HG02870 (cell line): ENCODE measurements around the gene AMIGO1.

Experiments used
- ATAC-seq: cut with Tn5 transposase; IDR thresholded peaks from one replicate; pipeline ENCODE4 v1.9.1; 2021; ENCODE audit warnings: mild to moderate bottlenecking, moderate library complexity; ENCODE audit not compliant: unreplicated experiment

The AMIGO1 gene

DNA sequence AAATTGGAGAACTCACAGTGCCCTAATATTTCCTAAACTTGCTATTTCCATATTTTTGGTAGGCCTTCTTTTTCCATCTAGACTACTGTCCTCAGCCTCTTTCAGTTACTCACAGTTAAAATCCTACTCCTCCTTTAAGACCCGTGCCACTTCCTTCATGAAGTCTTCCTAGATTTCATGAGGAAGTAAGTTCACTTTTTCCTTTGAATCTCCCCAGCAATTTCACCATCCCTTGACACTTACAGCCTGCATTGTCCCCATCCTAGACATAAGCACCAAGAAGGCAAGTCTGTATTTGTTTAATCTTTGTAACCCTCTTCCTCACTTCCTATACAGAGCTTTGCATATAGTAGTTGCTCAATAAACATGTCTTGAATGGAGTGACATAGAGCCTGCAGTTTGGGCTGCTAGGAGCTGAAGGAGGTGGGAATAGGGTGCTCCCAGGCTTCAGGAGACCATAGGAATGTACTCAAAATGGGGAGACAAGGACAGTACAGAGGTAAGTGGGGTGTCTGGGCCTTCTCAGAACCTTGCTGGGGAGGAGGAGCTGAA lies 24.9 kb upstream of the AMIGO1 start:
- ATAC-seq = no peak

DNA sequence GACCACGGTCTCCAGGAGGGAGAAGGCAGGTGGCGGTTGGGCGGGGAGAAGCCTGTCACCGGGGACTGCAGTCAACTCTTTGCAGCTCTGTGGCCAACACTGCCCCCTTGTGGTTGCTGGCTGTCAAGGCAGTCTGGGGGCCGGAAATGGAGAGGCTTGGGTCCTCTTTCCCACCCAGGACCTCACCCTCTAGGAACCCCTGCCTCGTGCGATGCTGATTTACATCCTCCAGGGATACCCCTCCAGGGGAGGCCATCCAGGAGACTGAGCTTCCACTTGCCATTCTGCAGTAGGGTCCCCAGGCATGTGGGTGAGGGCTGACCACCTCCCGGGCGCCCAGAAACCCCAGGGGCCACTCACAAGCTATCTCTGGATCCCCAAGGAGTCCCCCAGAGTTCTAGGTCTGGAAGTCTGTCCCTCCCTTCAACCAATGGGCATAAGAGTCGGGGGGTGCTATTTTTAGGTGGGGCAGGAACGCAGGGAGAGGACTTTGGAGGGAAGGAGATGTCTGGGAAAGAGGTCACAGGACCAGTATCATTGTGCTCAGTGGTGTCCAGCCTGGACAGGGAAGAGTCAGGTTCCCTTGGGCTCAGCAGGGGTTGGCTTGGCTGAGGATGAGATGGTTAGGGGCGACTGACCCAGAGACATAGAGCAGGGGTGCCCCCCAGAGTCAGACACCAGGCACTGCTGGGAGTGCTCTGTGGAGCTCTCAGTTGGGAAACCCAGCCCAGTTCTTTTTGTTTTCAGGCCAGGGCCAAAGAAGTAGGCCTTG lies 23.0 kb upstream of the AMIGO1 start:
- peak; percentile 68 for ATAC-seq

DNA sequence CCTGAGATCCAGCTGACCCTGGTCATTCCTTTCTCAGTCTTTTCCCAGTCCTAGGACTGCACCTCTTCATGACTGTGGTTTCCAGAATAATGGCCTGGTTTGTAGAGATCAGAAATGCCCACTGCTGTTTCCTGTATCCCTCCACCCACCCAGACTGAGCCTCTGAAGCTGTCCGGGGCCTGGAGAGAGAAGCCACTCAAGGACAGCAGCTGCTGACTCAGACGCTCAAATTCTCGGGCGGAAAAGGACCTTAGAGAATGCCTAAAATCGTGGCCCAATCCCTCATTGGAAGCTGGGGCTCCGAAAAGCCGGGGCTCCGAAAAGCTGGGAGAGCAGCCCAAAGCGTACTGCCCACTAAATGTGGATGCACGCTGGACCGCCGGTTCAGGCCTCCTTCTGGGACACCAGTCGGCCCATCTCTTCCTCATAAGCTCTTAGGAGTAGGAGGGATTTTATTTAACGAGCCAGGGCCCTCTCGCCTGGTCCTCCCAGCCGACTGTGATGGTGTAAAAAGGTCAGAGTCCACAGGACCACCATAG lies 22.4 kb upstream of the AMIGO1 start:
- no peak for ATAC-seq

DNA sequence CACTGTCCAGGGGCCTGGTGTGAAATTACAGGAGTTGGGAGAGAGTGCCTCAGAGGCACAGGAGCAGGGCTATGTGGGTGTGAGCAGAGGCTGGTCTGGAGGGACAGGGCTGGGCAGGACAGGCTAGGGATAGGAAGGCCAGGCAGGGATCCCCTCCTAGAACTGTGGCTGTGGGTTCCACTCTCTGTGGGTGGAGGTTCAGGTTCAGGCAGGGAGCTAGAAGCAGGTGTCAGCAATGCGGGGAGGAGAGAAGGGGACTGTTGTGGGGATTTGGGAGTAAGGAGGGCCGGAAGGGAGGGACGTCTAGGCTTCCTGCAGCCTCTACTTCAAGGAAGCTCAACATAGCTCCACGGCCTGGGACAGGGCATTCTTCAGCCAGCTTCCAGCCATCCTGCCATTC lies 21.9 kb upstream of the AMIGO1 start:
- ATAC-seq = no peak

DNA sequence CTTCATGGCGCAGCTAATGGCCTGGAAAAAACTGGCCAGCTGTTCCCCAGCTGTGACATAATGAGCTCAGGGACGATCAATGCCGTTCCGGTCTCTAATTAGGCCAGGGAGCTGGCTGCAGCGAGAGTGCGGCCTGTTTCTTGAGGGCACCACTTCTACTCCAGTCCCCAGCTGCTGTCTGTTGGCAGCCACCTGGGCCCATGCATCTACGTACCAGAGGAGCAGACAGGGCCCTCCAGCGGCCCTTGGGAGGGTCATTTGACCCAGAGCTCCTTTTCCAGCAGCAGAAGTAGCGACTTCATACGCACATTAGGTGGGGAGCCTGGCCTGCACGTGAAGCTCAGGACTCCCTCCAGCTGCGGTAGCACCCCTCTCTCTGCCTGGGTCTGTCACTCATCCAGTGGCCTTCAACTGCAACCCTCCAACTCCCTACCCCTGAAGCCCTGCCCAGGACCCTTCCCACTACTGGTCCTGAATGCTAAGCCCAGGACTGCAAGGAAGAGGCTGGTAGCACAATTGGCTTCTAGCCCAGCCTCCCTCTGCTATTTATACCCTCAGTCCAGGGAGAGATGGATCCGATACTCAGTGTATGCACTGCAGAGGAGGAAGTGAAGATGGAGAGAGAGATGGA lies 21.0 kb upstream of the AMIGO1 start:
- ATAC-seq = no peak

DNA sequence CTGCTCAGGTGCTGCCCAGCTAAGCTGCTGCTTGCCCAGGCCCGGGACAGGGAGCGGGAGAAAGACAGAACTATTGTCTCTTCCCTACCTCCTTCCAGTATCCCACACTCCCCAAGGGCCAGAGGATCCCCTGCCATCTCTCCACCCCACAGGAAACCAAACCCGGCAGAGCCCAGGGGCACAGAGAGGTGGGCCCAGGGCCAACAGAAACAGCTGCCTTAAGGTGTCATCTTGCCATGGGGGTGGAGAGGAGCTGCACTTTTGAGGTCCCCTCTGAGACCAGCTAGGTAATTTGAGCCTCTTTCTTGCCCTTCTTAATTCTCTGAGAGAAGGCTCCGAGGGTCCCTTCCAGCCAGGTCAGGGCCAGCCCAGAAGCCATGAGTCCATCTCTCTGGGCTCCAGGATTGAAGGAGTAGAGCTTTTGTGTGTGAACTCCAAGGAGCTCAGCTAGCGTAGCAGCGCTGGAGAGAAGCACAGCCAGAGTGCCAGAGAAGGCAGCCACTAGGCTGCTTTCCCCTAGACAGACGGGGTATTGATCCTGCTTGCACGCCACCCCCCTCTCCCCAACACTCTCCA lies 20.4 kb upstream of the AMIGO1 start:
- no peak for ATAC-seq

DNA sequence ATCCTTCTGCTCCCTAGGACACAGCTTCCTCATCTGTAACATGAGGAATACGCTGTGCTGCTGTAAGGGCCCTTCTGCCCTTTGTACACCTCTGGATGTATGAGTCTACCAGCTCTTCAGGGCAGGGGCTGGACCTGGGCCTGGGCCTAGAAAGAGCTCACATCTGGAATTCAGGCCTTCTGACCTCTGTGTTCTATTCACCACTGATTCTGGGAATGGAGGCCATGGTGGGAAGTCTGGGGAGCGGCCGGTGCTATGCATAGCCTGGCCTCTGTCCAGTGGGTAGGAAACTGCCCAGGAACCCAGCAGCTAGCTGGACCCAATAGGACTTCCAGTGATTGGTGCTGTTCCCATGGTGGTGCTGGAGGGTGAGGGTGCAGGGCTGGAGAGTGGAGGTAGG lies 19.2 kb upstream of the AMIGO1 start:
- ATAC-seq = no peak

DNA sequence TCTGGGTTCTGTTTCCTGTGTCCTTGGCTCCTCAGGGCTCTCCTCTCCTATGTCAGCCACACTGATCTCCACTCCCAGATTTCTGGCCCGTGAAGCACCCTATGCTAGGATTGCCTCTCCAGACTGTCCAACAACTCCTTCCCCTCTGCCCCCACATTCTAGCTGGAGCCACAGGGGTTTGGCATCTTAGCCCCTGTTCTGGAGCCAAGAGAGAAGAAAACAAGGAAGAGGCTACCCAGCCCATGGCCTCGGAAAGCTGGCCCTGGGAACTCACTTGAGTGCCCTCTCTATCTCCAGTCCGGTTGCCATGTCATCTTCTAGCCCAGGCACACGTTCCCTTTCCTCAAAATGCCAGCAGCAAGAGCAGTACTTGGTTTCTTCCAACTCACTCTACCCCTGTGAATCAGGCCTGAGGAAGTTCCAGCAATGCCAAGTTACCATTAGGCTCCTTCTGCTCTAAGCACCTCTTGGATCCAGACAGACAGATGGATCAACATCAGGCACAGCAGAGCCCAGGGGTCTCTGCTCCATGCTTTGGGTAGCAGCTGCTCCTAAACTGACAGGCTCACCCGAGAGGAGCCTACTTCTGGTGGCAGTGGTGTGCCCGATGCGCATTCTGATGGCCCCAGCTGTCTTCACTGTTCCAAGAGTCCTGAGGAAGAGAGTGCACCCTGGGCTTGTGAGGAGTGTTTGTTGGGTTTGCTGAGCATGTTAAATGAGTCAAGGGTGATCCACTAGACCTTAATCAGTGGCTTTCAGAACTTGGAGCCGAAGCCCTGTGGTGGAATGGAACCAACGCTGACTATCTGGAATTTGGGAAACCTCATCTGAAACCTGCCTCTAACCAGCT lies 18.5 kb upstream of the AMIGO1 start:
- no peak for ATAC-seq

DNA sequence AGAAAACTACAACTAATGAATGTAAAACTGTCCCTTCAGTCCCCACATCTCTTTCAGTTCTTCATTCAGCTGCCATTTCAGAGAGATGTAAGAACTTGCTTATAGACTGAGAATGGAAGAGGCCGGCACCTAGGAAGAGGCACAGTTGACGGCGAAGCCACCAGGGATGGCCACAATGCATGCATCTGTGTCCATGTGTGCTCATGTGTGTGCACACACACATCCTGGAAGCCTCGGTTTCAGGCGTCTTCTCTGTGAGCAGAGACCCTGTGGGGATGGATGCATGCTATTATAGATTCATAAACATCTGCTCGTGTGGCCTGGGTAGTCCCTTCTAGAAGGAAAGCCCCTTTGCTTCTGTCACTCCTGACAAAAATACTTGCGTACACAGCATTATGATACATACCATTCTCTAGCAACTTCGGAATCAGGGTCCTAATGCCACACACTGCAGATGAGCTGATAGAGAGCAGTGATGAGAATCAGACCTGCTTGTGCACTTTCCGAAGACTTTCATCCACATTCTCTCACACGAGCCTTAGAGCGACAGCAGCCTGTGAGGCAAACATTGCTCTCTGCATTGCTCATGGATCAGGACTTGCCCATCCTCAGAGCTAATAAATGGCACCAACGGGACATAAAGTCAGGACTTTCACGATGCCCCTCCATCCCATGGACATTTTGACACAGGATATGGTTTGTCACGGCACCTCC lies 17.7 kb upstream of the AMIGO1 start:
- ATAC-seq = peak; percentile 76

DNA sequence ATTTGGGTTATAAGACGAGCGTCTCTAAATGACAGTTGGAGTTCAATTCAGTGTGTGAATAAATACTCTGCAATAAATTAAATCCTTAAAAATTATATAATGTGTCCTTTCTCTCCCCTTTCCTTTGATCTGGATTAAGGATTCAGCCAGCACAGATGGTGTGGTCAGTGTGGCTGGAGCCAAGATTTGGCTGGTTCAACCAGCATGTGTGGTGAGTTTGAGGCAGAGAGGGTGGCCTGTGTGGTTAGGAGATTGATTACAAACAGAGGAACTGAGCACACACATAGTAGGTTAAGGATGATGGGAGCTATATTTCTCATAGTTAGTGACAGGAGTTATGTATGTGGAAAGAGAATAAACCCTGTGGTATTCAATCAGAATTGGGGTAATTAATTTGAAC lies 14.2 kb upstream of the AMIGO1 start:
- no peak for ATAC-seq

DNA sequence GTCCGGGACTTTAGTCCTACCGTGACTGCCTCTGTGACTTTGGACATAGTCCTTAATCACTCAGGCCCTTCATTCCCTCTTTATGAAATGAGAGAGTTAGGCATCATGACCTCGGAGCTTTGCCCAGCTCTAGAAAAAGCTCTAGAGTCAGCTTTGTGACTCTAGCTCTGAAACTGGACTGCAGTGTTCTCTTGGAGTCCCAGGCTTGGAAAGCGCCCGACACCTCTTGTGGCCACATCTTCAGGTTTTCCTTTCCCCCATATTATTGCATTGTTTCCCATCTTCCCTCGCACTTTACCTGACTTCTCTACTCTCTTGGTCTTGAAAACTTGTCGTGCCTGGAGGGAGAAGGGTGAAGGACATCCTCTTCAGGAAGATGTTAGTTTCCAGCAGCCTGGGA lies 12.5 kb upstream of the AMIGO1 start:
- no peak for ATAC-seq

DNA sequence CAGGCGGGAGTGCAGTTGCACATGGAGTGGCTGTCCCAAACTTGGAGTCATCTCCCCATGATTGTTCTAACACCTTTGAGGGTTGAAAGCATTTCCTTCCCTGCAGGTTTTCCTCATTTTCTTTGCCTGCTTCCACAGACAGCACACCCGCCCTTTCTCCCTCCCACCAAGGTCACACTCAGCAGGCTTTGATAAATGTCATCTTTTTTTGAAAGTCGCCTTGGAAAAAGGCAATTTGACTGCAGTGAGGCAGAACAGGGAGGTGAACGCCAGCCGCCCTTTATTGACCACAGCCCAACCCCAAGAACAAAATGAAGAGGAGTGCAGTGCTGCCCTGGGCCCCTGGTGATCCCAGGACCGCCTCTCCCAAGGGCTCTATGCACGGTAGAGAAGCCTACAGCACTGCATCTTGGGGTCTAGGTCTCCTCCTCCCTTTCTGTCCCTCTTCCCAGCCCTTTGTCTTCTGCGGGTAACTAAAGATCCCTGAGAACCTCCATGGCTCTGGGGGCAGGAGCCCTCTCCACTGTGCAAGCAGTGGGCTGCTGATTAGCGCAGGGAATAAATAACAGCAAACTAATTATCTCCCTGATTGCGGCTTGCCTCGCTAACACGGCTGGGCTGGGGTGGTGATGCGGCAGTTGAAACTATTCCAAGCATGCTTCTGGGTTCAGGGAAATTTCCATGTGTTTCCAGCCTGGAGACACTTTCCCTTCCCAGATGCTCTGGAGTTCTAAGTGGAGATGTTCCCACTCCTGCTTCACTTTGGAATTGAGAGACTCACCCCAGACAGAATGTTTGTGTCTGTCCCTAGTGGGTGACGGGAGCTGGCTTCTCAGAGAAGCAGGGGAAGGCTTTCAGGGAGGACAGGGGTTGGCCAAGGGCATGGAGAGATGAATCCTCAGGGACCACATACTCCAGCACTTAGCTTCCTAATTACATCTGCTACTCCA lies 11.8 kb upstream of the AMIGO1 start:
- ATAC-seq = no peak

DNA sequence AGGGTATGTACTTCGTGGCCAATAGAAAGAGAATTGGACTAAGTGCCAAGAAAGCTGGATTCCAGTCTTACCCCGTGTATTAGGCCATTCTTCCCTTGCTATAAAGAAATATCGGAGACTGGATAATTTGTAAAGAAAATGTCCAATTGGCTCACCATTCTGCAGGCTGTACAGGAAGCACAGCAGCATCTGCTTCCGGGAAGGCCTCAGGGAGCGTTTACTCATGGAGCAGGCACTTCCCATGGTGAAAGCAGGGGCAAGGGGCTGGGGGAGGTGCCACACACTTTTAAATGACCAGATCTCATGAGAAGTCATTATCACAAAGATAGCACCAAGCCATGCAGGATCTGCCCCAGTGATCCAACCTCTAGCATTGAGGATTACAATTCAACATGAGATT lies 7.8 kb upstream of the AMIGO1 start:
- ATAC-seq = no peak

DNA sequence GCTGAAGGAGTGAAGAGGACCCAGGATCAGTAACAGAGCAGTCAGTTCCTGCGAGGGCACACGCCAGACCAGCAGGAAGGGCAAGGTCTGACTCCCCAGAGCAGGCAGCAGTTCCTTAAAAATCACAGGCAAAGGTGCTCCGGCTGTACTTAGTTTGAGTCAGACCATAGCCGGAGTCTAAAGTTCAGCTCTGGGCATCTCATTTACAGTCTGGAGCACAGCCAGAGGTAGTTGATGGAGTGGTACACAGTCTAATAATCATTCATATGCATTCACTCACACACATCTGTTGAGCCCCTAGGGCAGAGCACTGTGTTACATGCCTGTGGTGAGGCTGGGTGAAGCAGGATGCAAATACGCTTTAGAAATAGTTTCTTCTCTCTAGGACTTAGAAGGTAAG lies 7.3 kb upstream of the AMIGO1 start:
- no peak for ATAC-seq

DNA sequence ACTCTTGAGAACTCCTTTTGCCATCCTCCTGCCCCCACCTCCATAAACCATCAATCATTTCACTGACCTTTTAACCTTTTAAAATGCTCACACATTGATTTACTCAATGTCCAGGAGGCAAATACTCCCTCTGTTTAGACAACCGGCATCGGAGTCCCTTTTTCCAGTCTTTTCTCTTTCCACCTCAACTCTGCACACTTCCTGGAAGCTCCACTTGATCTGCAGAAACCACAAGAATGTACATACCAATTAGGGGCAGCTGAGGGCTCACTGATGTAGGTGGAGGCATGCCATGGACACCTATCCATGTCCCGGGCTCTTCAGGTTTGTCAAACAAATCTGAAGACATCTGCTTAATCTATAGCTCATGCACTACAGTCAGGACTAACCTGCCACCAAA lies 5.3 kb upstream of the AMIGO1 start:
- ATAC-seq = no peak

DNA sequence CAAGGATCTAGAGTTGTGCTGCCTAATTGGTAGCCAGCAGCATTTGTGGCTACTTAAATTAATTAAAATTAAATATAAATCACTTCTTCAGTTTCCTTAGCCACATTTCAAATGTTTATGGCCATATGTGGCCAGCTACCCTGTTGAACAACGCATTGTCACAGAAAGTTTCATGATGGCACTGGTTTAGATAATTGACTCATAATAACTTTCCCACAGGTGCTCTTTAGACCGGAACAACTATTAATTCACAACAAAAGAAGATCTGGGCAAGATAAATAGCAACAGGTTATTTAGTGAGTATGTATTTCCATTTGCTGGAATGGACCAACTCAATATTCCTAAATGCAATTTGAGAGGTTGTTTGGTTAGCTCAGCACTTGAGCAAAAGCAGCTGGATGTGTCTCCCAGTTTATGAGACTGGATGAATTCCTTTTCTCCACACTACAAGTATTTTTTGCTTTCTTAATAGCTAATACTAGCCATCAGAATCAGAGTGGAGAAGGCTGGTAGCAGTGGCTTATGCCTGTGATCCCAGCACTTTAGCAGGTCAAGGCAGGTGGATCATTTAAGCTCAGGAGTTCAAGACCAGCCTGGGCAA lies 3.7 kb upstream of the AMIGO1 start:
- no peak for ATAC-seq

DNA sequence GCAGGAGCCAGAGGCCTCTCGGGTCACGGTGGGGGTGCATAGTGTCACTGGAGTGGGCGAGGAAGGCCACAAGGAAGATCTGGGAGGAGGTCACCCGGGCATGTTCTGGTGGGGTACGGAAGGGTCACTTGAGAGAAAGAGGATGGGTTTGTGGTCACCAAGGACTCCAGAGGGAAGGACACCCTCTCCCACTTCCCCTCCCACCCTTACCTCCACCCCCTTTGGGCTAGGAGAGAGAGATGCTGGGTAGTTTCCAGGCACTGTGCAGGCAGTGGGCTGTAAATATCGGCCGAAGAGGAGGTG lies 703 bp downstream of the AMIGO1 start:
- ATAC-seq = no peak

DNA sequence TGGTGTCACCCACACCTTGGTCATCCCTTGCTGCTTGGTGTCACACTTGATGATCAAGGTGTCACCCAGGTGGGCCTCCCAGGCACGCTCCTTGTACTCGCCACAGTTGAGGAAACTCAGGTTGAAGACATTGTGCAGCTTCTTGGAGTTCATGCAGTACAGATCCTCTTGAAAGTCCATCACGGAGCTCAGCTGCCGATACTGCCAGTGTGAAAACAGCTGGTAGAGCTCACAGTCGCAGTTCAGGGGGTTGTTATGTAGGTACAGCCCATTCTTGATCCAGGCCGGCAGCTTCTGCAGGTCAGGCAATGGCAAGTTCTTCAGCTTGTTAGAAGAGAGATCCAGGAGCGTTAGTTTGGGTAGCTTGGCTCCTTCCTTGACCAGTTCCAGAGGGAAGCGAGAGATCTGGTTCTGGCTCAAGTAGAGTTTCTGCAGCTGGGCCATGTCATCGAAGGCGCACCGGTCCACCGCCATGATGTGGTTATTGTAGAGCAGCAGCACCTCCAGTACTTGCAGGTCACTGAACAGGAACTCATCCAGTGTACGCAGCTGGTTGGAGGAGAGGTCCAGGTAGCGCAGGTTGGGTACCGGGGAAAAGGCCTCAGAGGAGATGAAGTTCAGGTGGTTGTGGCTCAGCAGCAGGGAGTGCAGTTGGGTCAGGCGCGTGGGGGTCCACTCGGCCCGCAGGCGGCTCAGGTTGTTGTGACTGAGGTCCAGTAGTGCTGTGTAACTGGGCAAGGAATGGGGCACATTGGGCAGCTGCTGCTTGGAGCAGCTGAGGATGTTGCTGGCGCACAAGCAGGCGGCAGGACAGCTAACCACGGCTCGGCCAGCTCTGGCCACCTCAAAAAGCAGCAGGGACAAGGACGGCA lies 1.3 kb downstream of the AMIGO1 start:
- ATAC-seq = no peak
